ENCODE measurements around the gene SEMA4G. TPM values are rescaled to one million over a fixed set of nuclear protein-coding genes. Genes with fewer than 3 reads are reported as not detected.

Gene SEMA4G
- total and polyA plus RNA-seq, 2 of the 13 experiments (the other 11 are each of a cell fraction or from before 2014, with no cell fraction given) = 46.2 to 207 TPM

DNA sequence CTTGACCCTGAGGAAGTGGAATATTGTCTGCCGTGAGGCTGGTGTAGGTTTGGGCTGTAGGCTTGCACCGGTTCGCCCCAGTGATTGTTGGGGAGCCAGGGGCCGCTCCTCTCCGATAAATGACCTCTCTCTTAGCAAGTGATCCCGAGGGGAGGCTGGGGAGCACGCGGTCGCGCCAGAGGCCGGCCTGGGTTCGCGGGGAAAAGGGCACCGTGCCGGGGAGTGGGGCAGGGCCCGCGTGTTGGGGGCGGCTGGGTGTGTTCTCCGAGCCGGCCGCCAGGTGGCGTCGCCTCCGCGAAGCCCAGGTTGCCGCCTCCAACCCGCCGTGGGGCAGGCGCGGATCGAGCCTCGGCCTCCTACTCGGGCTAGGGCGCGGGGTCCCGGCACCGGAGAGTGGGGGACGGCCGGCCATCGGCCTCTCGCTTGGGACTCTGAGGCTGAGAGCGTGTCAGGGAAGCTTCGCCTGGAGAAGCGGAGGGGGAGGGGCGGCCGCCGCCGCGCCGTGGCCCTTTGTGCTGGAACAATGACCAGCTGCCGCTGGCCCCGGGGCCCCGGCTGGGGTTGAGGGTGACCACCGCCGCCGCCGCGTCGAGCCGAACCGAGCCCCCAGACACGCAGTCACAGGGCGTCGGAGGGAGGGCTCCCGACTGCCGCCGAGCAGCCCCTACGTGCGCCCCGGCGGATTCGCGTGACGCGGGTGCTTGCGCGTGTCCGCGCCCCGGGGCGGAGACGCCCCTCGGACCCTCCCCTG, 29.9 kb downstream of the SEMA4G start (continued):
- TF ChIP-seq, protein P1, sequence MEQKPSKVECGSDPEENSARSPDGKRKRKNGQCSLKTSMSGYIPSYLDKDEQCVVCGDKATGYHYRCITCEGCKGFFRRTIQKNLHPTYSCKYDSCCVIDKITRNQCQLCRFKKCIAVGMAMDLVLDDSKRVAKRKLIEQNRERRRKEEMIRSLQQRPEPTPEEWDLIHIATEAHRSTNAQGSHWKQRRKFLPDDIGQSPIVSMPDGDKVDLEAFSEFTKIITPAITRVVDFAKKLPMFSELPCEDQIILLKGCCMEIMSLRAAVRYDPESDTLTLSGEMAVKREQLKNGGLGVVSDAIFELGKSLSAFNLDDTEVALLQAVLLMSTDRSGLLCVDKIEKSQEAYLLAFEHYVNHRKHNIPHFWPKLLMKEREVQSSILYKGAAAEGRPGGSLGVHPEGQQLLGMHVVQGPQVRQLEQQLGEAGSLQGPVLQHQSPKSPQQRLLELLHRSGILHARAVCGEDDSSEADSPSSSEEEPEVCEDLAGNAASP (CRISPR knock-in tag; IDR thresholded peaks at IDR 0.05; ENCODE audit: borderline replicate concordance) = peak; percentile 17; the same call in 1 of the 2 replicates
- TF ChIP-seq ZNF264 (CRISPR knock-in tag; IDR thresholded peaks at IDR 0.05) (no peak), HDAC6 (IDR thresholded peaks at IDR 0.05; ENCODE audit: low read depth, low read length) (no peak), TGIF2 (CRISPR knock-in tag; IDR thresholded peaks at IDR 0.05) (peak; percentile 68; the same call in 1 of the 2 replicates), ZNF761 (CRISPR knock-in tag; conservative IDR thresholded peaks at IDR 0.05) (0 out of 2 replicates have a peak, but pooled peaks have one; percentile 55), KDM5A (IDR thresholded peaks at IDR 0.05; ENCODE audit: borderline replicate concordance, low read length) (no peak), NFE2L1 (CRISPR knock-in tag; IDR thresholded peaks at IDR 0.05; ENCODE audit: borderline replicate concordance) (no peak), ZNF879 (CRISPR knock-in tag; IDR thresholded peaks at IDR 0.05) (0 out of 2 replicates have a peak, but pooled peaks have one; percentile 77), NPAS2 (CRISPR knock-in tag; IDR thresholded peaks at IDR 0.05; ENCODE audit: borderline replicate concordance) (peak; percentile 44; the same call in 1 of the 2 replicates), ZNF326 (CRISPR knock-in tag; IDR thresholded peaks at IDR 0.05; ENCODE audit: borderline replicate concordance) (no peak), FOXK2 (IDR thresholded peaks at IDR 0.05) (no peak), NR2F6 (IDR thresholded peaks at IDR 0.05) (no peak), NR2F6 (CRISPR knock-in tag; IDR thresholded peaks at IDR 0.05) (no peak), ZNF331 (CRISPR knock-in tag; IDR thresholded peaks at IDR 0.05) (0 out of 2 replicates have a peak, but pooled peaks have one; percentile 38), DNMT1 (CRISPR knock-in tag; IDR thresholded peaks at IDR 0.05) (peak; percentile 85; the same call in 1 of the 2 replicates), ZC3H4 (CRISPR knock-in tag; IDR thresholded peaks at IDR 0.05; ENCODE audit: borderline replicate concordance) (no peak), MLLT10 (CRISPR knock-in tag; IDR thresholded peaks at IDR 0.05) (no peak), ZNF24 (IDR thresholded peaks at IDR 0.05) (no peak), ZNF34 (CRISPR knock-in tag; IDR thresholded peaks at IDR 0.05; ENCODE audit: borderline replicate concordance) (no peak), ONECUT2 (CRISPR knock-in tag; IDR thresholded peaks at IDR 0.05) (no peak)
- TF ChIP-seq, protein P2, sequence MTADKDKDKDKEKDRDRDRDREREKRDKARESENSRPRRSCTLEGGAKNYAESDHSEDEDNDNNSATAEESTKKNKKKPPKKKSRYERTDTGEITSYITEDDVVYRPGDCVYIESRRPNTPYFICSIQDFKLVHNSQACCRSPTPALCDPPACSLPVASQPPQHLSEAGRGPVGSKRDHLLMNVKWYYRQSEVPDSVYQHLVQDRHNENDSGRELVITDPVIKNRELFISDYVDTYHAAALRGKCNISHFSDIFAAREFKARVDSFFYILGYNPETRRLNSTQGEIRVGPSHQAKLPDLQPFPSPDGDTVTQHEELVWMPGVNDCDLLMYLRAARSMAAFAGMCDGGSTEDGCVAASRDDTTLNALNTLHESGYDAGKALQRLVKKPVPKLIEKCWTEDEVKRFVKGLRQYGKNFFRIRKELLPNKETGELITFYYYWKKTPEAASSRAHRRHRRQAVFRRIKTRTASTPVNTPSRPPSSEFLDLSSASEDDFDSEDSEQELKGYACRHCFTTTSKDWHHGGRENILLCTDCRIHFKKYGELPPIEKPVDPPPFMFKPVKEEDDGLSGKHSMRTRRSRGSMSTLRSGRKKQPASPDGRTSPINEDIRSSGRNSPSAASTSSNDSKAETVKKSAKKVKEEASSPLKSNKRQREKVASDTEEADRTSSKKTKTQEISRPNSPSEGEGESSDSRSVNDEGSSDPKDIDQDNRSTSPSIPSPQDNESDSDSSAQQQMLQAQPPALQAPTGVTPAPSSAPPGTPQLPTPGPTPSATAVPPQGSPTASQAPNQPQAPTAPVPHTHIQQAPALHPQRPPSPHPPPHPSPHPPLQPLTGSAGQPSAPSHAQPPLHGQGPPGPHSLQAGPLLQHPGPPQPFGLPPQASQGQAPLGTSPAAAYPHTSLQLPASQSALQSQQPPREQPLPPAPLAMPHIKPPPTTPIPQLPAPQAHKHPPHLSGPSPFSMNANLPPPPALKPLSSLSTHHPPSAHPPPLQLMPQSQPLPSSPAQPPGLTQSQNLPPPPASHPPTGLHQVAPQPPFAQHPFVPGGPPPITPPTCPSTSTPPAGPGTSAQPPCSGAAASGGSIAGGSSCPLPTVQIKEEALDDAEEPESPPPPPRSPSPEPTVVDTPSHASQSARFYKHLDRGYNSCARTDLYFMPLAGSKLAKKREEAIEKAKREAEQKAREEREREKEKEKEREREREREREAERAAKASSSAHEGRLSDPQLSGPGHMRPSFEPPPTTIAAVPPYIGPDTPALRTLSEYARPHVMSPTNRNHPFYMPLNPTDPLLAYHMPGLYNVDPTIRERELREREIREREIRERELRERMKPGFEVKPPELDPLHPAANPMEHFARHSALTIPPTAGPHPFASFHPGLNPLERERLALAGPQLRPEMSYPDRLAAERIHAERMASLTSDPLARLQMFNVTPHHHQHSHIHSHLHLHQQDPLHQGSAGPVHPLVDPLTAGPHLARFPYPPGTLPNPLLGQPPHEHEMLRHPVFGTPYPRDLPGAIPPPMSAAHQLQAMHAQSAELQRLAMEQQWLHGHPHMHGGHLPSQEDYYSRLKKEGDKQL (CRISPR knock-in tag; IDR thresholded peaks at IDR 0.05; ENCODE audit: low read depth) = no peak
- TF ChIP-seq, protein P3, sequence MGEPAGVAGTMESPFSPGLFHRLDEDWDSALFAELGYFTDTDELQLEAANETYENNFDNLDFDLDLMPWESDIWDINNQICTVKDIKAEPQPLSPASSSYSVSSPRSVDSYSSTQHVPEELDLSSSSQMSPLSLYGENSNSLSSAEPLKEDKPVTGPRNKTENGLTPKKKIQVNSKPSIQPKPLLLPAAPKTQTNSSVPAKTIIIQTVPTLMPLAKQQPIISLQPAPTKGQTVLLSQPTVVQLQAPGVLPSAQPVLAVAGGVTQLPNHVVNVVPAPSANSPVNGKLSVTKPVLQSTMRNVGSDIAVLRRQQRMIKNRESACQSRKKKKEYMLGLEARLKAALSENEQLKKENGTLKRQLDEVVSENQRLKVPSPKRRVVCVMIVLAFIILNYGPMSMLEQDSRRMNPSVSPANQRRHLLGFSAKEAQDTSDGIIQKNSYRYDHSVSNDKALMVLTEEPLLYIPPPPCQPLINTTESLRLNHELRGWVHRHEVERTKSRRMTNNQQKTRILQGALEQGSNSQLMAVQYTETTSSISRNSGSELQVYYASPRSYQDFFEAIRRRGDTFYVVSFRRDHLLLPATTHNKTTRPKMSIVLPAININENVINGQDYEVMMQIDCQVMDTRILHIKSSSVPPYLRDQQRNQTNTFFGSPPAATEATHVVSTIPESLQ (CRISPR knock-in tag; conservative IDR thresholded peaks at IDR 0.05) = 0 out of 2 replicates have a peak, but pooled peaks have one; percentile 54
